Daoy (cell line): ENCODE results near the gene ZNF730. TPM values are rescaled to one million over a fixed set of nuclear protein-coding genes. Genes with fewer than 3 reads are reported as not detected.

Source experiments
- total RNA-seq: library from RNA; depleted of rRNA; stranded (reverse); fragments of >200 nt; shearing (Covaris generic); gene quantifications from 2 replicates; pipeline ENCODE4 v1.2.3, GENCODE V29; 2014; rRNA removed

The ZNF730 gene
- total RNA-seq, 1 experiment from 2014 or later, result 4.2 TPM

Other genes starting within 250 kb of the ZNF730 start
- gene ZNF728, start 113.8 kb upstream of the ZNF730 start, total RNA-seq, result 0.46 and 1.0 TPM in 2 replicates
- 9.8 and 22.1 TPM in 2 replicates for gene ZNF724, start 133.4 kb downstream of the ZNF730 start, total RNA-seq